Medulla oblongata (tissue), 1 donor: ENCODE results near the gene WDFY3.

Source experiments
- DNase-seq: peaks from one replicate; pipeline ENCODE4 v3.0.0-alpha.2; 2015; ENCODE audit errors: extremely low spot score

The WDFY3 gene

DNA sequence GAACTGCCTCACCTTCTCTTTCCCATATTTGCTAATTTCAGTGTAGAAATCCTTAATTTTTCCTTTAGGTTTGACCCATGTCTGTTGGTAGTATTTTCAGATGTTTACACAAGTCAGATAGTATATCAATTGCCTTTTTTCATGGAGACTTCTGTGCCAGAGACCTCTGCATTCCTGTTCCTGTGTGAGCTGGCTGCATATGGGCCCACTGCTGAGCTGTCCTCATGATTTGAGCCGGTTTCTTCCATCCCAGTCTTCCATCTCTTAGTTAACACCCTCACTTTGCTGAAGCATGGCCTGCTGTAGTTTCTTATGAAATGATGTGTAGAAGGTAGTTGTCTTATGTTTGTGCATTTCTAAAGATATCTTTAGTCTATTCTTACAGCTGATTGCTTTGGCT, 343.5 kb downstream of the WDFY3 start:
- no peak for DNase-seq
